ENCODE results near the gene SLC6A9. TPM values are rescaled to one million over a fixed set of nuclear protein-coding genes. Genes with fewer than 3 reads are reported as not detected.

SLC6A9 gene
- total RNA-seq, 1 experiment from 2014 or later: 30.1 TPM

- Histone ChIP-seq H3K18ac (ENCODE audit: insufficient read length, low read depth, low read length) (no peak overlapping the region), H3K79me2 (ENCODE audit: insufficient read depth, low read length) (peaks cover 2% of the 10 kb centered on the region; the same call in 1 of the 2 replicates), H3K27ac (ENCODE audit: insufficient read length, low read depth, low read length) (no peak overlapping the region), H2BK120ac (ENCODE audit: low read depth, low read length, poor library complexity, severe bottlenecking) (no peak overlapping the region), H3T11ph (ENCODE audit: low read length) (no peak overlapping the region), H3K4me2 (ENCODE audit: insufficient read depth, insufficient read length, low read length) (peak overlapping the region; percentile 81), H2BK15ac (ENCODE audit: low read depth, low read length) (no peak overlapping the region), H3K9me3 (ENCODE audit: control insufficient read depth, low read depth, low read length) (no peaks in the 10 kb centered on the region), H2BK5ac (ENCODE audit: insufficient read length, low read length) (no peak overlapping the region), H3K9ac (ENCODE audit: extremely low read depth, insufficient read length, low read length) (peak overlapping the region; percentile 68), H4K91ac (ENCODE audit: insufficient read length, low read depth, low read length) (no peak overlapping the region), H3K4ac (ENCODE audit: low read depth, low read length) (no peak overlapping the region), H3K4me1 (ENCODE audit: insufficient read depth, low read length) (no peaks in the 10 kb centered on the region; the same call in 1 of the 2 replicates), H2BK12ac (ENCODE audit: insufficient read length, low read depth, low read length) (no peak overlapping the region), H2BK20ac (ENCODE audit: low read depth, low read length, poor library complexity, severe bottlenecking) (no peak overlapping the region), H2AK5ac (ENCODE audit: insufficient read length, low read length) (no peak overlapping the region), H4K5ac (ENCODE audit: insufficient read length, low read depth, low read length) (no peak overlapping the region), H3K56ac (ENCODE audit: insufficient read length, low read depth, low read length) (no peak overlapping the region), H3K23ac (ENCODE audit: insufficient read length, low read depth, low read length) (no peak overlapping the region), H4K8ac (replicated peaks; ENCODE audit: insufficient read length, low read depth, low read length) (no peak overlapping the region), H3K27me3 (ENCODE audit: insufficient read depth, low read length) (no peaks in the 10 kb centered on the region), H4K20me1 (ENCODE audit: control insufficient read depth, insufficient read depth, insufficient read length) (no peaks in the 10 kb centered on the region), H3K79me1 (ENCODE audit: insufficient read depth, low read depth, low read length, poor library complexity, severe bottlenecking) (peaks cover 4% of the 10 kb centered on the region), H3K23me2 (ENCODE audit: insufficient read length, low read depth, low read length, poor library complexity, severe bottlenecking) (peaks cover 14% of the 10 kb centered on the region), H3K14ac (ENCODE audit: insufficient read depth, low read length) (no peak overlapping the region), H2AFZ (ENCODE audit: low read length) (no peak overlapping the region)
- H3K4me3 Mint-ChIP-seq: peak overlapping the region; percentile 98 to 100
- peak overlapping the region in 1 of 3 experiments; percentile 95; a peak in 1 of 7 replicates for H3K27ac Mint-ChIP-seq
- peaks cover 10 to 31% (median 14%) of the 10 kb centered on the region in 3 experiments; a peak in 6 of 7 replicates for H3K36me3 Mint-ChIP-seq (ENCODE audit: insufficient read depth in 1 of 3, low read depth in 3 of 3)
- peaks cover 18 to 20% of the 10 kb centered on the region in 2 experiments for H3K4me1 Mint-ChIP-seq
- WGBS (ENCODE audit: extremely low coverage, insufficient read length, low lambda C conversion rate): no CpG with 5 or more reads among the region's 5 CpGs
- TF ChIP-seq CTCF (conservative IDR thresholded peaks at IDR 0.05): no peak
- DNase-seq: no peak
- peaks cover 1% of the 10 kb centered on the region for H3K27me3 Mint-ChIP-seq (ENCODE audit: low read depth)
- no peaks in the 10 kb centered on the region for H3K9me3 Mint-ChIP-seq
Measured at GRCh38 chr1:43970502-43970901, 60.8 kb downstream of the SLC6A9 start.

All from H9 (cell line).